SKM-1 (cell line): Measurements from ENCODE around the gene SUOX.
"Not testable (repeated sequence)": the region's sequence is repeated elsewhere in the genome, so short reads cannot be mapped to it uniquely, and the experiment has no call there.

Experiments used
- DNase-seq: peaks from one replicate; lab custom pipeline; 2025; ENCODE audit not compliant: unreplicated experiment; lab: John Stamatoyannopoulos, UW

Gene SUOX

GRCh38 chr12:55982319-55982936, 14.6 kb upstream of the SUOX start:
- peak; percentile 16 for DNase-seq

- DNase-seq: no peak
These were observed 13.7 kb upstream of the SUOX start for GRCh38 chr12:55983232-55983842.

GRCh38 chr12:55984861-55985260, 12.2 kb upstream of the SUOX start:
- no peak for DNase-seq

- no peak for DNase-seq
These were observed 11.7 kb upstream of the SUOX start for GRCh38 chr12:55985341-55985740.

GRCh38 chr12:55985976-55986375, 11.1 kb upstream of the SUOX start:
- not testable (repeated sequence) for DNase-seq

GRCh38 chr12:55991110-55991509, 6.0 kb upstream of the SUOX start:
- no peak for DNase-seq

- DNase-seq: no peak
These were observed 3.7 kb upstream of the SUOX start for GRCh38 chr12:55993230-55993853.

- no peak for DNase-seq
These were observed 1.7 kb upstream of the SUOX start for GRCh38 chr12:55995366-55995765.

GRCh38 chr12:55996201-55996714, 818 bp upstream of the SUOX start:
- no peak for DNase-seq

- DNase-seq: no peak
These were observed 421 bp downstream of the SUOX start for GRCh38 chr12:55997535-55997859.

GRCh38 chr12:55999522-55999921, 2.4 kb downstream of the SUOX start:
- not testable (repeated sequence) for DNase-seq

GRCh38 chr12:55999999-56000540, 3.0 kb downstream of the SUOX start:
- not testable (repeated sequence) for DNase-seq

GRCh38 chr12:56001487-56002100, 4.5 kb downstream of the SUOX start:
- no peak for DNase-seq

GRCh38 chr12:56003376-56003775, 6.3 kb downstream of the SUOX start:
- not testable (repeated sequence) for DNase-seq

GRCh38 chr12:56004211-56004610, 7.1 kb downstream of the SUOX start:
- no peak for DNase-seq

GRCh38 chr12:56007564-56008559, 10.8 kb downstream of the SUOX start:
- no peak for DNase-seq

- no peak for DNase-seq
These were observed 13.1 kb downstream of the SUOX start for GRCh38 chr12:56010111-56010570.

GRCh38 chr12:56011509-56012090, 14.5 kb downstream of the SUOX start:
- DNase-seq: no peak

GRCh38 chr12:56013482-56013881, 16.4 kb downstream of the SUOX start:
- DNase-seq: no peak

- DNase-seq: no peak
These were observed 17.1 kb downstream of the SUOX start for GRCh38 chr12:56014205-56014604.
